CD14-positive monocyte (primary cell): ENCODE results near the gene CCDC170. TPM values are rescaled to one million over a fixed set of nuclear protein-coding genes. Genes with fewer than 3 reads are reported as not detected.
"Not testable (repeated sequence)": the region's sequence is repeated elsewhere in the genome, so short reads cannot be mapped to it uniquely, and the experiment has no call there.

ENCODE experiments used
- DNase-seq, 3 donors: peaks; one replicate each; pipeline ENCODE4 v3.0.0-alpha.2; 2011 to 2022
- H2AFZ ChIP-seq: 2 replicates; pipeline ENCODE4 v1.6.0; 2012; ENCODE audit warnings: mild to moderate bottlenecking, low read depth, low read length, inconsistent platforms; ENCODE audit not compliant: insufficient read depth, poor library complexity, severe bottlenecking
- H3K27ac ChIP-seq, 2 donors: 1 replicate in 1 of 2; 2 replicates in 1 of 2; pipeline ENCODE4 v1.5.1; 2012 to 2013; ENCODE audit warnings: low read length in 2 of 2, control low read depth in 1 of 2, inconsistent platforms in 1 of 2, low read depth in 1 of 2, mild to moderate bottlenecking in 1 of 2
- H3K27me3 ChIP-seq, 2 donors: one replicate each; pipeline versions ENCODE4 v1.6.0 to v1.6.1; 2011 to 2013; ENCODE audit warnings: low read length in 2 of 2; ENCODE audit not compliant: control insufficient read depth in 2 of 2, insufficient read depth in 2 of 2
- H3K36me3 ChIP-seq, 2 donors: replicated peaks in 1 of 2; 1 replicate in 1 of 2; 2 replicates in 1 of 2; pipeline versions ENCODE4 v1.5.1 to v1.6.1; 2012 to 2013; ENCODE audit warnings: low read length in 2 of 2, control low read depth in 1 of 2, inconsistent platforms in 1 of 2, mild to moderate bottlenecking in 1 of 2; ENCODE audit not compliant: insufficient read depth in 2 of 2, control insufficient read depth in 1 of 2
- H3K4me1 ChIP-seq, 2 donors: 1 replicate in 1 of 2; 2 replicates in 1 of 2; pipeline versions ENCODE4 v1.5.1 to v1.6.1; 2012 to 2013; ENCODE audit warnings: low read length in 2 of 2, control low read depth in 1 of 2, inconsistent platforms in 1 of 2, mild to moderate bottlenecking in 1 of 2, moderate library complexity in 1 of 2; ENCODE audit not compliant: insufficient read depth in 2 of 2, control insufficient read depth in 1 of 2
- H3K4me2 ChIP-seq: replicated peaks from 2 replicates; pipeline ENCODE3; 2012; ENCODE audit warnings: low read length, moderate library complexity, mild to moderate bottlenecking; ENCODE audit not compliant: poor library complexity, severe bottlenecking; ENCODE audit errors: extremely low read depth
- H3K4me3 ChIP-seq, 3 experiments: fragments of 200-600 bp in 1 of 3; sonication (generic) in 1 of 3; replicated peaks in 1 of 3; 1 replicate in 2 of 3; 2 replicates in 1 of 3; pipeline ENCODE4 v1.5.1; 2011 to 2013; ENCODE audit warnings: low read length in 3 of 3, mild to moderate bottlenecking in 3 of 3, control low read depth in 2 of 3, low read depth in 2 of 3, inconsistent platforms in 1 of 3, moderate library complexity in 1 of 3
- H3K79me2 ChIP-seq: 2 replicates; pipeline ENCODE4 v1.6.0; 2012; ENCODE audit warnings: mild to moderate bottlenecking, control low read depth, inconsistent platforms, low read length, moderate library complexity; ENCODE audit not compliant: insufficient read depth
- H3K9ac ChIP-seq: 2 replicates; pipeline ENCODE4 v1.6.0; 2017; ENCODE audit warnings: low read length, mild to moderate bottlenecking; ENCODE audit not compliant: insufficient read depth, poor library complexity, severe bottlenecking
- H3K9me3 ChIP-seq, 2 donors: replicated peaks in 1 of 2; 1 replicate in 1 of 2; 2 replicates in 1 of 2; pipeline versions ENCODE4 v1.5.1 to v1.6.1; 2012 to 2013; ENCODE audit warnings: low read length in 2 of 2, control low read depth in 1 of 2; ENCODE audit not compliant: control insufficient read depth in 1 of 2, insufficient read depth in 1 of 2
- H4K20me1 ChIP-seq: 2 replicates; pipeline ENCODE4 v1.6.0; 2012; ENCODE audit warnings: mild to moderate bottlenecking, low read length, control low read depth, moderate library complexity; ENCODE audit not compliant: insufficient read depth
- H3K27ac Mint-ChIP-seq, 7 donors: one replicate each; pipeline ENCODE4 v1.8.0; 2020; ENCODE audit warnings: mild to moderate bottlenecking in 7 of 7, mixed read lengths in 7 of 7, moderate library complexity in 6 of 7, inconsistent platforms in 2 of 7
- H3K27me3 Mint-ChIP-seq, 3 donors: one replicate each; pipeline ENCODE4 v1.8.0; 2021 to 2022; ENCODE audit warnings: low read depth in 3 of 3, mild to moderate bottlenecking in 3 of 3, mixed read lengths in 3 of 3, moderate library complexity in 3 of 3, inconsistent platforms in 1 of 3
- H3K36me3 Mint-ChIP-seq, 2 donors: one replicate each; pipeline ENCODE4 v1.8.0; 2020; ENCODE audit warnings: mixed read lengths in 2 of 2, inconsistent platforms in 1 of 2, mild to moderate bottlenecking in 1 of 2
- H3K4me1 Mint-ChIP-seq: one replicate; pipeline ENCODE4 v1.8.0; 2020; ENCODE audit warnings: mild to moderate bottlenecking, mixed read lengths
- H3K4me3 Mint-ChIP-seq, 2 donors: one replicate each; pipeline ENCODE4 v1.8.0; 2020; ENCODE audit warnings: mild to moderate bottlenecking in 2 of 2, mixed read lengths in 2 of 2, moderate library complexity in 1 of 2
- H3K9me3 Mint-ChIP-seq, 7 donors: one replicate each; pipeline ENCODE4 v1.8.0; 2020 to 2022; ENCODE audit warnings: mixed read lengths in 7 of 7, mild to moderate bottlenecking in 6 of 7, moderate library complexity in 6 of 7, inconsistent platforms in 2 of 7
- CTCF ChIP-seq: fragments of 200-600 bp; IDR thresholded peaks from one replicate; pipeline ENCODE4 v1.8.0; 2022; ENCODE audit warnings: antibody characterized with exemption, mild to moderate bottlenecking
- WGBS: methylation state at CpG from one replicate; pipeline ENCODE4 v1.1.5; 2013; ENCODE audit warnings: missing lambda C conversion rate; ENCODE audit not compliant: insufficient coverage; 5-methylcytosine and 5-hydroxymethylcytosine counted together
- intact Hi-C, 2 donors: fragments of 100-400 bp; cut with micrococcal nuclease; formaldehyde crosslinking; loops; one replicate each; pipeline versions ENCODE4 v1.15.0 to v1.15.1; 2023
- polyA plus RNA-seq, 3 donors: library from polyadenylated mRNA; depleted of rRNA in 1 of 3; unstranded in 2 of 3; stranded (reverse) in 1 of 3; fragments of 300-500 nt in 2 of 3; fragments of >200 nt in 1 of 3; fragmentation: Illumina TruSeq in 2 of 3; gene quantifications; 1 replicate in 2 of 3; 2 replicates in 1 of 3; pipeline ENCODE4 v1.2.3, GENCODE V29; 2012 to 2021

The CCDC170 gene
- polyA plus RNA-seq, 3 donors = 4.2 to 7.0 (median 6.3) TPM

- no peaks in the 10 kb centered on the region for H3K27me3 ChIP-seq
- intact Hi-C loops = no loop called here
- Mint-ChIP-seq H3K36me3 (peaks cover 11 to 23% of the 10 kb centered on the region in 2 donors), H3K4me3 (no peak overlapping the region), H3K27me3 (peaks cover 0 to 4% (median 0%) of the 10 kb centered on the region in 3 donors), H3K4me1 (peaks cover 16% of the 10 kb centered on the region), H3K9me3 (peaks cover 0 to 2% (median 0%) of the 10 kb centered on the region in 7 donors), H3K27ac (no peak overlapping the region)
- peaks cover 77% of the 10 kb centered on the region for H3K79me2 ChIP-seq
- H3K4me1 ChIP-seq = peaks cover 6 to 9% of the 10 kb centered on the region in 2 donors
- no peak for TF ChIP-seq CTCF
- no peak overlapping the region for H3K27ac ChIP-seq
- peaks cover 2% of the 10 kb centered on the region for H4K20me1 ChIP-seq
- 100% methylated on average over 1 of the region's 4 CpGs for WGBS
- H3K4me2 ChIP-seq = no peak overlapping the region
- H3K36me3 ChIP-seq = peaks cover 13 to 33% of the 10 kb centered on the region in 2 donors
- no peak overlapping the region for H2AFZ ChIP-seq
- no peak overlapping the region for H3K9ac ChIP-seq
- H3K4me3 ChIP-seq = no peak overlapping the region
- no peaks in the 10 kb centered on the region for H3K9me3 ChIP-seq
- no peak for DNase-seq
Measured at GRCh38 chr6:151447237-151447636, 46.6 kb upstream of the CCDC170 start.

GRCh38 chr6:151448623-151449022 lies 45.2 kb upstream of the CCDC170 start:
- peaks cover 24% of the 10 kb centered on the region for H3K4me1 Mint-ChIP-seq
- Histone ChIP-seq H4K20me1 (no peaks in the 10 kb centered on the region), H2AFZ (no peak overlapping the region), H3K4me3 (no peak overlapping the region), H3K4me1 (peaks cover 15 to 17% of the 10 kb centered on the region in 2 donors), H3K36me3 (peaks cover 8 to 22% of the 10 kb centered on the region in 2 donors), H3K79me2 (peaks cover 73% of the 10 kb centered on the region), H3K27me3 (no peaks in the 10 kb centered on the region), H3K9me3 (no peaks in the 10 kb centered on the region), H3K9ac (no peak overlapping the region), H3K4me2 (no peak overlapping the region), H3K27ac (no peak overlapping the region)
- no peak for TF ChIP-seq CTCF
- peak overlapping the region in 1 of 7 donors; percentile 46 for H3K27ac Mint-ChIP-seq
- H3K9me3 Mint-ChIP-seq = peaks cover 0 to 2% (median 0%) of the 10 kb centered on the region in 7 donors
- peak overlapping the region in 1 of 2 donors; percentile 6 for H3K4me3 Mint-ChIP-seq
- H3K36me3 Mint-ChIP-seq = peaks cover 10 to 16% of the 10 kb centered on the region in 2 donors
- 97% methylated on average over 9 of the region's 12 CpGs for WGBS
- intact Hi-C loops = no loop called here
- no peak for DNase-seq
- peaks cover 0 to 4% (median 0%) of the 10 kb centered on the region in 3 donors for H3K27me3 Mint-ChIP-seq

- Histone ChIP-seq H2AFZ (peak overlapping the region; percentile 84), H3K27ac (peak overlapping the region in 1 of 2 donors; percentile 87), H3K79me2 (peaks cover 66% of the 10 kb centered on the region), H3K4me3 (peak overlapping the region; percentile 68 to 89 (median 71)), H3K4me1 (peaks cover 21 to 30% of the 10 kb centered on the region in 2 donors), H3K4me2 (peak overlapping the region; percentile 80)
- not testable (repeated sequence) for H3K36me3 ChIP-seq, H3K9ac ChIP-seq, H3K27me3 Mint-ChIP-seq, H3K9me3 Mint-ChIP-seq, H3K9me3 ChIP-seq, DNase-seq, H3K36me3 Mint-ChIP-seq, H4K20me1 ChIP-seq, H3K27me3 ChIP-seq
- Mint-ChIP-seq H3K27ac (peak overlapping the region in 5 of 7 donors; percentile 20 to 96 (median 89)), H3K4me1 (peaks cover 39% of the 10 kb centered on the region), H3K4me3 (peak overlapping the region; percentile 97 to 98)
- intact Hi-C loops = loop anchor here (5.0 kb wide), 2 partner anchors 41 to 59 kb away; partner anchors contain the start of genes CCDC170 (in 1 of the 2) and ZBTB2 (in 1 of the 2)
- no CpG with 5 or more reads among the region's 6 CpGs for WGBS
Measured at GRCh38 chr6:151450928-151451327, 42.9 kb upstream of the CCDC170 start.
